PC-3 (cell line): ENCODE measurements around the gene DPH1.

ENCODE experiments used
- EZH2 ChIP-seq: fragments of 300-600 bp; sonication (generic); IDR thresholded peaks from one replicate; pipeline ENCODE4 v1.6.1; 2017; ENCODE audit warnings: antibody characterized with exemption, mild to moderate bottlenecking, low read length; ENCODE audit not compliant: unreplicated experiment
- EZH2phosphoT487 ChIP-seq: fragments of 300-600 bp; sonication (generic); IDR thresholded peaks from 2 replicates; pipeline ENCODE4 v1.6.1; 2018; ENCODE audit warnings: mild to moderate bottlenecking, antibody characterized with exemption, low read length, borderline replicate concordance
- TF ChIP-seq, protein P1 (sequence below): fragments of 300-600 bp; sonication (generic); conservative IDR thresholded peaks from 2 replicates; pipeline ENCODE4 v1.5.1; 2017; ENCODE audit warnings: antibody characterized with exemption, low read depth, mild to moderate bottlenecking, low read length

DNA sequence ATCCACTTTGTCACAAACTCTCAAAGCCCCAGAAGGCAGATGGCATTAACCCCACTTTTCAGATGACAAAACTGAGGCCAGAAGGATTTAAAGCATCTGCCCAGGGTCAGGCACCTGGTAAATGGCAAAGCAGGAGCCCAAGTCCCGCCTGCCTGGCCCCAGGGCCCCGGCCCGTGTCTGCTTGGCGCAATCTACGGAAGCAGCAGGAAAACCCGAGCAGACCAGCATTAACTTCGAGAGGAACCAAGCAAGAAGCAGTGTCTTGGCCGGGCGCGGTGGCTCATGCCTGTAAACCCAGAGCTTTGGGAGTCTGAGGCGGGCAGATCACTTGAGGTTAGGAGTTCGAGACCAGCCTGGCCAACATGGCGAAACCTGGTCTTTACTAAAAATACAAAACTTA, 26.4 kb upstream of the DPH1 start:
- TF ChIP-seq, protein P1, sequence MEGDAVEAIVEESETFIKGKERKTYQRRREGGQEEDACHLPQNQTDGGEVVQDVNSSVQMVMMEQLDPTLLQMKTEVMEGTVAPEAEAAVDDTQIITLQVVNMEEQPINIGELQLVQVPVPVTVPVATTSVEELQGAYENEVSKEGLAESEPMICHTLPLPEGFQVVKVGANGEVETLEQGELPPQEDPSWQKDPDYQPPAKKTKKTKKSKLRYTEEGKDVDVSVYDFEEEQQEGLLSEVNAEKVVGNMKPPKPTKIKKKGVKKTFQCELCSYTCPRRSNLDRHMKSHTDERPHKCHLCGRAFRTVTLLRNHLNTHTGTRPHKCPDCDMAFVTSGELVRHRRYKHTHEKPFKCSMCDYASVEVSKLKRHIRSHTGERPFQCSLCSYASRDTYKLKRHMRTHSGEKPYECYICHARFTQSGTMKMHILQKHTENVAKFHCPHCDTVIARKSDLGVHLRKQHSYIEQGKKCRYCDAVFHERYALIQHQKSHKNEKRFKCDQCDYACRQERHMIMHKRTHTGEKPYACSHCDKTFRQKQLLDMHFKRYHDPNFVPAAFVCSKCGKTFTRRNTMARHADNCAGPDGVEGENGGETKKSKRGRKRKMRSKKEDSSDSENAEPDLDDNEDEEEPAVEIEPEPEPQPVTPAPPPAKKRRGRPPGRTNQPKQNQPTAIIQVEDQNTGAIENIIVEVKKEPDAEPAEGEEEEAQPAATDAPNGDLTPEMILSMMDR, result no peak
- TF ChIP-seq EZH2, result no peak
- TF ChIP-seq EZH2phosphoT487, result no peak
